ENCODE results near the gene KIFAP3. TPM values are rescaled to one million over a fixed set of nuclear protein-coding genes. Genes with fewer than 3 reads are reported as not detected.

Gene KIFAP3
- total RNA-seq, 6 donors from 2014 or later, result 10.3 to 47.7 (median 23.9) TPM

DNA sequence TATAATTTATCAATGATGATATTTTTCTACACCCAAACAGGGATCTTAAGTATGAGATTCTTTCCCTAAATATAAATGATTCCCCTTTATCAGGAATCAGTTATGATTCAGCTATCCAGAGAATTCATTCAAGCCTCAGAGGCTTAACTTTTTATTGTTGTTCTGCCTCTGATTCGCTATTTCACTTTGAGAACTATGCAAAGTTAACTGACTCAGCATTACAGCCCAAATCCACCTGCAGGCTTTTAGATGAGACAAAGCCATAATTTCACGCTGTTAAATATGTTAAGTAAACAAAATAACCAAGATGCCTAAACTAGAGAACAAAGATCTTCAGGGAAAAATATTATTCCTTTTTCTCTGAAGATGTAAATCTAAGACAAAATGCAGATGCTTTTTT is 189.3 kb downstream of the KIFAP3 start:
- Histone ChIP-seq H3K4me3 (no peak overlapping the region), H3K27me3 (no peaks in the 10 kb centered on the region), H3K4me1 (peaks cover 0 to 5% (median 0%) of the 10 kb centered on the region in 4 donors), H3K36me3 (peaks cover 10 to 47% (median 18%) of the 10 kb centered on the region in 4 donors), H3K27ac (no peak overlapping the region), H3K9me3 (no peaks in the 10 kb centered on the region)
- TF ChIP-seq, protein P1, sequence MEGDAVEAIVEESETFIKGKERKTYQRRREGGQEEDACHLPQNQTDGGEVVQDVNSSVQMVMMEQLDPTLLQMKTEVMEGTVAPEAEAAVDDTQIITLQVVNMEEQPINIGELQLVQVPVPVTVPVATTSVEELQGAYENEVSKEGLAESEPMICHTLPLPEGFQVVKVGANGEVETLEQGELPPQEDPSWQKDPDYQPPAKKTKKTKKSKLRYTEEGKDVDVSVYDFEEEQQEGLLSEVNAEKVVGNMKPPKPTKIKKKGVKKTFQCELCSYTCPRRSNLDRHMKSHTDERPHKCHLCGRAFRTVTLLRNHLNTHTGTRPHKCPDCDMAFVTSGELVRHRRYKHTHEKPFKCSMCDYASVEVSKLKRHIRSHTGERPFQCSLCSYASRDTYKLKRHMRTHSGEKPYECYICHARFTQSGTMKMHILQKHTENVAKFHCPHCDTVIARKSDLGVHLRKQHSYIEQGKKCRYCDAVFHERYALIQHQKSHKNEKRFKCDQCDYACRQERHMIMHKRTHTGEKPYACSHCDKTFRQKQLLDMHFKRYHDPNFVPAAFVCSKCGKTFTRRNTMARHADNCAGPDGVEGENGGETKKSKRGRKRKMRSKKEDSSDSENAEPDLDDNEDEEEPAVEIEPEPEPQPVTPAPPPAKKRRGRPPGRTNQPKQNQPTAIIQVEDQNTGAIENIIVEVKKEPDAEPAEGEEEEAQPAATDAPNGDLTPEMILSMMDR (IDR thresholded peaks at IDR 0.05), result no peak
- TF ChIP-seq EP300 (IDR thresholded peaks at IDR 0.05) (no peak), POLR2A (IDR thresholded peaks at IDR 0.05) (no peak), POLR2AphosphoS5 (IDR thresholded peaks at IDR 0.05) (no peak)
- 87 to 98% methylated on average over 2 of the region's 2 CpGs for WGBS, 2 donors
- ATAC-seq (ENCODE audit: low FRiP score in 2 of 2), result no peak
- DNase-seq, result no peak

DNA sequence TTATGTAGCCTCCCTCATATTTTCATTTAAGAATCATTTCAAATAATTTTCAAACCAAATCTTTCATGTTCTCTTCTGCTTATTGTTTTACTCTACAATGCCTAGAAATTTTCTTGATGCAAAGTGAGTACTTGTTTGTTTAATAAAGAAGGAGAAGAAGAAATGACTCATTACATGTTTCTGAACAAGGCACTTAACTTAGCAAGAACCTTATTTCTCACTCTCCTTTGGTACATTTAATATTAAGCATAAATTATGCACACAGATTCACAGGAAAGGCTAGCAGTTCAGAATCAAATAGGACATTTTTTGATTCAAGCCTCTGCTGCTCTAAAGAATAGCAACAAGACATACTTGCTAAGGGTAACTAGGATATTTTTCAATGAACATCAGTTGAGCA is 189.9 kb downstream of the KIFAP3 start:
- Histone ChIP-seq H3K27ac (no peak overlapping the region), H3K27me3 (no peaks in the 10 kb centered on the region), H3K4me3 (no peak overlapping the region), H3K4me1 (peaks cover 0 to 4% (median 0%) of the 10 kb centered on the region in 4 donors), H3K36me3 (peaks cover 10 to 47% (median 18%) of the 10 kb centered on the region in 4 donors), H3K9me3 (no peaks in the 10 kb centered on the region)
- ATAC-seq (ENCODE audit: low FRiP score in 2 of 2) (no peak), DNase-seq (no peak)
- TF ChIP-seq, protein P1 (IDR thresholded peaks at IDR 0.05), result no peak
- TF ChIP-seq EP300 (IDR thresholded peaks at IDR 0.05), result no peak
- TF ChIP-seq POLR2AphosphoS5 (IDR thresholded peaks at IDR 0.05), result no peak
- TF ChIP-seq POLR2A (IDR thresholded peaks at IDR 0.05), result no peak

- Histone ChIP-seq H3K27ac (no peak overlapping the region), H3K27me3 (no peaks in the 10 kb centered on the region), H3K36me3 (peaks cover 7 to 44% (median 15%) of the 10 kb centered on the region in 4 donors), H3K4me1 (peaks cover 0 to 13% (median 2%) of the 10 kb centered on the region in 4 donors), H3K9me3 (no peaks in the 10 kb centered on the region), H3K4me3 (no peak overlapping the region)
- peak in 1 of 2 donors; percentile 69 for DNase-seq
- WGBS, 2 donors, result 92 to 96% methylated on average over 6 to 20 of the region's 20 CpGs
- ATAC-seq (ENCODE audit: low FRiP score in 2 of 2), result no peak
- no peak for TF ChIP-seq EP300 (IDR thresholded peaks at IDR 0.05)
- TF ChIP-seq, protein P1 (IDR thresholded peaks at IDR 0.05), result no peak
- no peak for TF ChIP-seq POLR2A (IDR thresholded peaks at IDR 0.05)
- no peak for TF ChIP-seq POLR2AphosphoS5 (IDR thresholded peaks at IDR 0.05)
These were observed 192.4 kb downstream of the KIFAP3 start for GRCh38 chr1:169882039-169882511.

- DNase-seq (no peak), ATAC-seq (ENCODE audit: low FRiP score in 2 of 2) (no peak)
- TF ChIP-seq POLR2AphosphoS5 (IDR thresholded peaks at IDR 0.05) (no peak), EP300 (IDR thresholded peaks at IDR 0.05) (no peak), POLR2A (IDR thresholded peaks at IDR 0.05) (no peak)
- H3K9me3 ChIP-seq, result no peaks in the 10 kb centered on the region
- peaks cover 12 to 51% (median 30%) of the 10 kb centered on the region in 4 donors for H3K36me3 ChIP-seq
- H3K27me3 ChIP-seq, result no peaks in the 10 kb centered on the region
- H3K4me1 ChIP-seq, result peaks cover 0 to 13% (median 2%) of the 10 kb centered on the region in 4 donors
- H3K4me3 ChIP-seq, result no peak overlapping the region
- H3K27ac ChIP-seq, result peak overlapping the region in 3 of 4 donors; percentile 19 to 61 (median 27)
- 78 to 84% methylated on average over 4 of the region's 4 CpGs for WGBS, 2 donors
These were observed 195.3 kb downstream of the KIFAP3 start for GRCh38 chr1:169879034-169879840.

DNA sequence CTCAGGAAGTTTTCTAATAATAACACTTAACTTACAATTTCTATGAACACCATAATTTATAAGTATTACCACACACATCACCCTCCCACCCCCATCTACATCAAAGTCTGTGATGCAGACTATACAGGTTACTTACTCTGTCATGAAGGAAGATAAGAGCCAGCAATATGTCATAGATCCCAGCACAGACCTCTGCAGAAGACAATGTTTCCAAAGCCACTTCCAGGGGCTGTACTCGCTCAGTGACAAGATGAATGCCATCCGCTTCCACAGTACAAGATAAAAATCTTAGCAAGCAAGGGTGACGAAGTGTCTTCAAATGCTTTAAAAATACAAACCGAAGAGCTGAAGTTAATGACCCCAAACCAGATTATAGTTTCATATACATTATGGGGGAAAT is 196.0 kb downstream of the KIFAP3 start:
- no peak for ATAC-seq (ENCODE audit: low FRiP score in 2 of 2)
- Histone ChIP-seq H3K4me1 (peaks cover 0 to 13% (median 2%) of the 10 kb centered on the region in 4 donors), H3K27ac (peak overlapping the region in 2 of 4 donors; percentile 19 to 61), H3K4me3 (no peak overlapping the region), H3K36me3 (peaks cover 12 to 58% (median 35%) of the 10 kb centered on the region in 4 donors), H3K27me3 (no peaks in the 10 kb centered on the region), H3K9me3 (no peaks in the 10 kb centered on the region)
- TF ChIP-seq, protein P1 (IDR thresholded peaks at IDR 0.05), result no peak
- TF ChIP-seq POLR2A (IDR thresholded peaks at IDR 0.05), result no peak
- TF ChIP-seq EP300 (IDR thresholded peaks at IDR 0.05), result no peak
- TF ChIP-seq POLR2AphosphoS5 (IDR thresholded peaks at IDR 0.05), result no peak
- no peak for DNase-seq
- WGBS, 2 donors, result 72 to 80% methylated on average over 4 of the region's 4 CpGs

Measured in upper lobe of left lung (tissue), 6 donors.